GM18507 (cell line): ENCODE results near the gene PLCB4.

Experiments used
- DNase-seq: peaks from one replicate; pipeline ENCODE4 v3.0.0; 2011; ENCODE audit warnings: low read depth; ENCODE audit not compliant: insufficient read length; ENCODE audit errors: extremely low spot score
- FAIRE-seq: peaks from 2 replicates; lab custom pipeline; 2011; peaks lifted over from hg19 to GRCh38; lab: Jason Lieb, UNC

The PLCB4 gene

DNA sequence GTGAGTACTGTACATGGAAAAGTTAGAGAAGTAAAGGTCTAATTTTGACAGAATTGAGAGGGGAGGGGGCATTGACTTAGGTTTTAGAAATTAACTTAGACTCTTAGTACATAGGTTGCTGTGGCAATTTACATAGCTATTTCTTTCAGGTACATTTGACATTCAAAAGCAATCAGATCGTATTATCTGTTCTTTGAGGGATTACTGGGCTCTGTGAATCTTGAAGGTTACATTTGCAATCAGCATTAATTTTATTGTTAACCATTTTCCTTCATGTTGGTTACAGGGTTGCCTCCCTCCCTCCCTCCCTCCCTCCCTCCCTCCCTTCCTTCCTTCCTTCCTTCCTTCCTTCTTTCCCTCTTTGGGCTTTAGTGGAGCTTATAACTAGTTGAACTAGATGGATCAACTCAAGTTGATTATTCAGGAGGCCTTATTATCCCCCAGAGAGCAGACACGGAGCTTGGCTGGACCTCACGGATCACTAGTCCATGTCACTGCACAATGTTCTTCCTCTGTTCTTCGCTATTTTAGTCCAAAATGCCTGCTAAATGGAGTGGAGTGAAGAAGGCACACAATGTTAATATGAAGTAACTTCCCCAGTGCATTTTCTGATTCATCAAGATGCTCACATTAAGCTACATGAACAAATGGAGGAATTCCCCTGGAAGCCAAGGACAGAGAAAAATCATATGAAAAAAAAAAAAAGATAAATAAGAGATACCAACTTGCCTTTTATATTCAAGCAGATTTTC is 87.8 kb downstream of the PLCB4 start:
- FAIRE-seq (no peak), DNase-seq (no peak)

DNA sequence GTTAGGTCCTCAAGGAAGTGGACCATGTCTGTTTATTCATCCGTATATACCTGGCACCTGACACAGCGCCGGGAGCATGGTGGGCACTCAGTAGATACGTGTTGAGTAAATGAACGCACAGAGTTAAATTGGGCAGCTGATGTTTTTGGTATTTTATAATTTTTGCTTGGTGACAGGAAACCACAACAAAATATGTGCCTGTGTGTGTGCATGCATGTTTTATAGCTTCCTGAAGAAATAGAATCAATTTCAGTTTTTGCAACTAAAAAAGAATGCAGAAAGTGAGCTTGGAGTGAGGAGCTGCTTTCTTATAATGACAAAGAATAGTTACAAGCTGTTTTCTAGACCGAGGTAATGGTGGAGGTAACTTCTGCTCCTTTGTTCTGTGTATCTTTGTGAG is 91.4 kb downstream of the PLCB4 start:
- FAIRE-seq (no peak), DNase-seq (no peak)

DNA sequence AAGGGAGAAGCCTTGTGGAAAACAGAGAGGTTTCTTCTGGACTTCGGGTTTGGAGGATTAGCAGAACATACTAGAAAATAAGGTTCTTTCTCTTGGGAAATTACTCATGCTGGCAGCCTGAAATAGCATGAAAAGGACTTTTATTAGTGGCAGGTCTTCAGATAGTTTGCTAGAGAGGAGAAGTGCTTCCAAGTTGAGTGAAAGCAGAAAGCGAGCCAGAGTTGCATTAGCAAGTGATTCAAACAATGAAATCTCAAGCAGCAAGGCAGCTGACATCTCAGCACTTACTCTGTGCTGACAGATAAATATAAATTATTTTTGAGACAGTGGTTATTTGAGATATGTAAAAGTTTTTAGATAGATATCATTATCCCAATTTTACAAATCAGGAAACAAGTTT is 91.9 kb downstream of the PLCB4 start:
- DNase-seq = no peak
- no peak for FAIRE-seq

DNA sequence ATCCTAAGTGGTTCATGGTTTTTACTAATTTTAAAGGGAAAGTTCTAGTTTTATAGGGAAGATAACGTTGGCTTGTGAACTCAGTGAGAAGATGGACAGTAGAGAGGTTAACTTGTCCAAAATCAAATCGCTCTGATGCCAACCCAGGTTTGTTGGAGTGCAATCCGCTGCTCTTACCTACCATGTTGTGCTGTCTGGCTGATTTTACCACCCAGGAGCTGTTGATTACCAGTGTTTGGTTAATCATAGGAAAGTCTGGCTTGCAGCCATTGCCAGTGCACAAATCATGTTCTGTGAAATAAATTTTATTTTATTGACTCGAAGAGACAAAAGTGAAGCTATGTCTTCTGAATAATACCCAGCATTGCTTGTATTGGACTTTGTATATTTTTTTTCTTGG is 92.4 kb downstream of the PLCB4 start:
- FAIRE-seq (no peak), DNase-seq (no peak)

DNA sequence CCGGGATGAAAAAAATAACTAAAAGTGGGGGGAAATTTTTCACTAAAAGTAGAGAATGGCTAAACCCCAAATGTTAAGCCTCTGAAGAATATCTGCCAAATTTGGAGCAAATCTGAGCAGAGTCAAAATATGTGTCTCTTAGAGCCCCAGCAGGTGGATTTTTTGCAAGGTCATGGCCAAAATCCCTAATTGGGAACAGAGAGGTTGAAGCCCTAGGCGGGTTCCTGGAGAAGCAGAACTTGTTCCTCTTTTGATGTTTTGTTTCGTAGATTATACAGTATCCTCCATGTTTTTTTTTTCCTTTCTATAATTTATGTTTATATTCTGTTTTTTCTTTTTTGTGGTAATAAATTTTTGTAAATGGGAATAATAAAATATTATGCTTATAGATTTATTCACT is 94.4 kb downstream of the PLCB4 start:
- no peak for DNase-seq
- no peak for FAIRE-seq

DNA sequence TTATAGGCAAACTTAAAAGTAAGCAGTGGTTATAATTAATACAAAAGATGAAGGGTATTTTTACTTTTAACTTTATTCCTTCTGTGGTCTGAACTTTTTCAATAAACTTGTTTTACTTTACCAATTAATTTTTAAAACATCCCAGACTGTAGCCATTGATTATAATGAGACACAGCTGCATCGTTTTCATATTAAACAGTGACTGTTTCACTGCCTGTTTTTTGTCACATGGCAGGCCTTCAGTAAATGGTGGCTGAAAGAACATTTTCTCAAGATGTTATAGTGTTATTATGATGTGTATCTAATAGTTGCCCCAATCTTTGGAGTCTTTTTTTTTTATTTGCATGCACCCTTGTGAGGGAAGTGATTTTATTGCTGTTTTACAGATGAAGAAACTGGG is 95.1 kb downstream of the PLCB4 start:
- no peak for DNase-seq
- no peak for FAIRE-seq

DNA sequence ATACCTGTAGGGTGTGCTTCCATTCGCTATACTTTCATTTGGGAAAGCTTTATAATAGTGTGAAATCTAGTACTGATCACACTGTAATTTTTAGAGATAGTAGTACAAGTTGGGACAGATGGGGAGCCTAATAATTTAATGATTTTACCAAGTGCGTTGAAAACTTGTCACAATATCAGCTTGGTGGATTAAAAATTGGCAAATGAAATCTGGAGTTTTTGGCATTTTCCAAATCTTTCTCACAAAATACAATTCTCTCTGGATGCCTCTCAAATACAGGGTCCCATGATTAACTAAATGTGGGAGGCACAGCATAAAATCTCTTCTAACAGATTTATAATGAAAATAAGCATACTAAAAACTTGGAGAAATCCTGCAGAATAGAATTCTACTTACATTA is 96.4 kb downstream of the PLCB4 start:
- no peak for FAIRE-seq
- DNase-seq = no peak

DNA sequence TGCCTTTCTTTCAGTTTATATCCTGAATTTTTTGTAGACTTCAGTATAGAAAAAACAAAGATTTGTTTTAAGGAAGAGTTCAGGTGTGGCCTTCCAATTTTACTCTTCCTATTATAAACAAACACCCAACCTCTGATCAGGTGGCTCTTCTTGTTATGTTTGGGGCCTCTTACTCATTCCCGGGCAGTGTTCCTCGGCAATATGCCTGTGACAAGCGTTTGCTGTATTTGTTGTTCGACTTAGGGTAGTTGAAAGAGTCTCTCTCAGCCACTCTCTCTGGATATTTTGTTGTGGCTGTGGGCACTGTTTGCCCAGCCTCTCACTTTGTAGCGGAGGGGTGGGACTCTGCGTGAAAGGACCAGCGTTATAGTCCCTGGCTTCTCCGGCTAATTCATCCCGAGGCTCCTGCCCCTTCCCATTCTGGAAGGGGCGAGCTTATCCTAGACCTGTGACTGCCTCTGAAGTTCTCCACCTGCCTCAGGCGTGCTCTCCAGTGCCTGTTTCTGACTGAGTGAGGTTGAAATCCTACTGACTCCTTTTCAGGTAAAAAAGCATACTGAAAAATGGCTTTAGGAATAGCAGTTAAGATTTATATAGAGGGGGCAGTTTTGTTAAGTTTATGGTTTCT is 97.4 kb downstream of the PLCB4 start:
- FAIRE-seq (no peak), DNase-seq (no peak)

DNA sequence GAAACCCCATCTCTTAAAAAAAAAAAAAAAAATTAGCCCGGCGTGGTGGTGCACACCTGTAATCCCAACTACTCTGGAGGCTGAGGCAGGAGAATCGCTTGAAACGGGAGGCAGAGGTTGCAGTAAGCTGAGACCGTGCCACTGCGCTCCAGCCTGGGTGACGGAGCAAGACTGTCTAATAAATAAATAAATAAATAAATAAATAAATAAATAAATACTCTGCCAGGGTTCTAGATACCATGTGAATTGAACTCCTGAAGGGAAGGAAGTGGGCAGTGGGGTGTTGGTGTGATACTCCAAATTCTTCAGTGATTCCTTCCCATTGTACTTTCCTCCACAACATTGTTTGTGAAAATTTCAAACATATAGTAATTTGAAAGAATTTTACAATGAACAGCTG is 100.5 kb downstream of the PLCB4 start:
- DNase-seq = no peak
- FAIRE-seq = no peak

DNA sequence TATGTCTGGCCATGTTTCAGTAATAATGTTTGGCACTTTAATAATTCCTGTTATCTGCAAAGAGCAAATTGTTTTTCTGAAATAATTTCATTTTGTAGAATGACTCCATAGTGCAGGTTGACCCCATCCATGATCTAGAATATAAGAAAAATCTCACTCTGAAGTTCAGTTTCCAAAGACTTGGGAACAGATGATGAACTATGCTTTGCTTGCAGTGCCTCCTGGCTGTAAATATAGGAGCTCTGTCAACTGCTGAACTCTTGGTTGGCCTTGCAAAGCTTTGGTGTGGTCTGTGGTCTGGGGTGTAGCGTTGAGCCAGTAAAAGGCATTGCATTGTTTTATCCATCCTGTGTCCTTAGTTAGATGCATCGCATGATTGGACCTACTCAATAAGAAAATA is 104.0 kb downstream of the PLCB4 start:
- FAIRE-seq (no peak), DNase-seq (no peak)

DNA sequence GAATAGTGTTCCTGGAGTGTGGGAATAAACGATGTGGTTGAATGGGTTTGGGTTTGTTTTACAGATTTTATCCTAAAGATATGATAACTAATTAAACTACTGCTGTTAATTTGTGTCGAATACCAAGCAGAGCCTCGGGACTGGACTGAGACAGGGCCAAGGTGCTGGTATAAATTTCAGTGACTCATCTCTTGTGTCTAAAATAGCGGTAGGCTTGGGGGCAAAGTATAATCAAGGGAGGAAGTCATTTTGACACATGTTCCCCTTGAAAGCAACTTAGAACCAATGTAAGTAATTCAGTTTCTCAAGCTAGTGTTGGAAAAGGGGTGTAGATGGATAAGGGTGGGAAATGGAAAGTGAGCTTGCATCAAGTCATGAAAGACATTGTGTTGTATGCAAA is 108.4 kb downstream of the PLCB4 start:
- FAIRE-seq = no peak
- no peak for DNase-seq

DNA sequence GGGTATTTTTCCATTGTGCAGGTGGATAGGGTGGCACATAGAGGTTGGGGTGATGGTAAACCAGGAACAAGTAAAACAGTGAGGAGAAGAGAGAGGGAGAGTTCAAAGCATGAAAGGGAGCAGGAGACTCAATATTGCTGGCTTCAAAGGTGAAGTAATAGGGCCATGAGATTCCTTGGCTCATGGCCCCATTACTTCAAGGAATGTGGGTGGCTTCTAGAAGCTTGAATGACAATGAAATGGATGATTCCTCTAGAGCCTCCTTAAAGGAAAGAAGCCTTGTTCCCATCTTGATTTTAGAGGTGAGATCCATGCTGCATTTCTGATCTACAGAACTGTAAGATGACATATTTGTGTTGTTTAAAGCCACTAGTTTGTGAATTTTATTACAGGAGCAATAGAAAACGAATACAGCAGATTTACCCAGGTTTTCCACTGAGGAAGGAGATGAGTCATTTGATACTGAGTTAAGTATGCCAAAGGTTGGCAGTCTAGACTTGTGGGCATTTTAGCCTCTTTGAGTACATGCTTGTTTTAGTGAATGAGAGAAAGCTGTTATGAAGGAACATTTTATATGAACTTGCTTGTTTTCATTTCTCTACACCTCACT is 110.4 kb downstream of the PLCB4 start:
- DNase-seq = no peak
- FAIRE-seq = no peak

DNA sequence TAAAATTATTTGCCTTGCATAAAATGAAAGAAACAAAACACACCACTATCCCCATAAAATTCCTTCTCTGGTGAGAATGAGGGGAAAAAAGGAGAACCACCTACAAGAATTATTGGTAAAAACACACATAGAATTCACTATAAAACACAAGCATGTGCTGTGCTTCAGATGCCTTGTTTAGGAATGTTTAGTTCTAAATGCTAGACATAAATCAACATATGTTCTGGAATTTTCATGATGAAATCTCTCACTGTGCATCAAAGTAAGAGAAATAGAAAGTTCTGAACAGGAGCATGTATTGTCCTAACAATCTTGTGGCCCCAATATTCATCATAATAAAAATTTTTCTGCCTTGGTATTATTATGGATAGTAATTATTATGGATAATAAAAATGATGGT is 111.0 kb downstream of the PLCB4 start:
- DNase-seq = no peak
- FAIRE-seq = no peak

DNA sequence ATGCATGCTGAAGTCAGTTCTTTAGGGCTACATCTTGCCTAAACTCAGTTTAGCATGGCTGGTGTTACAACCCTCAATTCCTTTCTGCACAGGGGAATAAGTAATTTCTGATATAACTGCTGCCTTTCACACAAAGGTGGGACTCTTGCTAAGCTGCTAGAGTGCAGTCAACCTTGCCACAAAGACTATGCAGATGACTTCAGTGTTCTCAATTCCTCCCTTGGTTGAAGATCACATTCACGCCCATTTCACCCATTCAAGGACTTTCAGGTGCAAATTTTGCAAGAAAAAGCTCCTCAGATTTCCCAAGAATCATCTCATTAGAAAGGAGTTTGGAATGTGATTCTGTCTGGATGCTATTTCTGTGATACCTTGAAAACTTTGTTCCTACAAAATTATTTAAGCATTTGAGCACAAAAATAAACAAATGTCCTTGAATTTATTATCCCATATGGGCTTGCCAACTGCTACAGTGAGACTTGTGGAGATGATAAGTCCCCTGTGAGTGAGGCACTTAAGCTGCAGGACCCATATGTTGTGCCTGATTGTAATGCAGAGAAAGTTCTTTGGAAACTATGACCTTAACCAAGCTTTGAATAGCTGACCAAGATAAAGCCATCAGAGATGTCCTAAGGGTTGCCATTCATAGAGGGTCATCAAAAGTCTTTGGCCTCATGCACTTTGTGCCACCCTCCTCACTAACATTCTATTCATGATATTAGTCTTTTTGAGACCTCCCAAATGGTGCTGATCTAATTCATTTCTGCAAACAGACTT is 111.8 kb downstream of the PLCB4 start:
- no peak for FAIRE-seq
- no peak for DNase-seq

DNA sequence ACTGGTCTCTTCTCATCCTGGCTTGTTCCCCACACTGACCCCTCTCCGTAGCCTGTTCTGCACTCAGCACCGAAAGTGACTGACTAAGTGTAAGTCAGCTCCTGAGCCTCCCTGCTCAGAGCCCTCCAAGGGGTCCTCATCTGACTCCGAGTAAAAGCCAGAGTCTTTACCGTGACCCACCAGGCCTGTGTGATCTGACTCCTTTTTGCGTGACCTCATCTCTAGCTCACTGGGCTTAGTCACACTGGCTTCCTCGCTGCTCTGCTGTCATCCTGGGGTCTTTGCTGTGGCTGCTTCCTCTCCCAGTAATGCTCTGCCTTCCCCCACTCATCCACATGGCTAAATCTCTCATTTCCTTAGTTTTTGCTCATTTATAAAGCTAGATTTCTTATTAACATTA is 116.6 kb downstream of the PLCB4 start:
- no peak for DNase-seq
- no peak for FAIRE-seq

DNA sequence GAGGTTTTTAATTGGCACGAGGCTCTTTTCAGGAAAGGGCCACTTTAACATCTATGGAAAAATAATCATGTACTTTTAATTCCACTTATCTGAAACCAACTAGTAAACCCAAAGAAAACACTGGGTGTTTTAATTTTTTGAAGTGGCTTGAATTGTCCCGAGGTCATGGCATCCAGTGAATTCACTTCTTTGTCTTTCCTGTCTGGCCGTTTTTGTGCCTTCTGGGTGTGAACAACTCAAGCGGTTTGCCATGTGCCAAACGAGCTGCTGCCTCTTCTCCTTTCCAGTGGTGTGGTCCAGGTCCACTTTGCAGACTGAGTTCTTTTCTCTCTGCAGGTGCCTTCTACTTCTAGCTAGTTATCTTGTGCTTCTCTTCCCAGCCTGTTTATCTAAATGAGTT is 117.5 kb downstream of the PLCB4 start:
- FAIRE-seq (no peak), DNase-seq (no peak)

DNA sequence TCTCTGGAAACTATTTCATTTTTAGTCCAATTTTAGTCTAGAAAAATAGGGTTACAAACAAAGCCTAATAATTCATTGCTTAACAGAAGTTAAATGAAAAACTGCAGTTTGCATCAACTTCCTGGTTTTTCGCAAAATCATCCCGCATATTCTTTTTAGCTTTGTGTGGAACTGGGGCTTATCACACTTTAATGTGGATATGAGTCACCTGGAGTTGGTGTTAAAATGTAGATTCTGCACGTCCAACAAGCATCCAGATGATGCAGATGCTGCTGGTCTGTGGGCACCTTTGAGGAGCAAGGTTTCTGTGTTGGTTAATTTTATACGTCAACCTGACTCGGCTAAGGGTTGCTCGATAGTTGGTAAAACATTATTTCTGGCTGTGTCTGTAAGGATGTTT is 126.1 kb downstream of the PLCB4 start:
- no peak for FAIRE-seq

DNA sequence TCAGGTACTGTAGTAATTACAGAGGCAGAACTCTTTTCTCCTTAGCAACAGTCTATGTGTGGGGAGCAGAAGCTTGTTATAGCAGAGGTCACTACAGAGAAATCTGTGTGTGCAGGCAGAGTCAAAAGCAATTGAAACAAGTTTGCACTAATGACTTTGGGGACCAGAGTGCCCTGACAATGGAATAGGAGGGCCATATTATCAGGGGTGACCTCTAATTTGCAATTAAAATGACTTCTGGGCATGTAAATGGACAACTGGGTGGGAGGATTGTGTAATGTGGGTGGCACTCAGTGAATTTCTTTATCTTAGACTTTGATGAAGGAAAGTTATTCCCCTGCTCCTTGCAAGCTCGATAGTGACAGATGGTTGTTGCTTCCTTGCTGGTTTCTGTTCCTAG is 127.2 kb downstream of the PLCB4 start:
- no peak for DNase-seq
- no peak for FAIRE-seq

More for the DNA sequence above, 126.1 kb downstream of the PLCB4 start:
- no peak for DNase-seq

DNA sequence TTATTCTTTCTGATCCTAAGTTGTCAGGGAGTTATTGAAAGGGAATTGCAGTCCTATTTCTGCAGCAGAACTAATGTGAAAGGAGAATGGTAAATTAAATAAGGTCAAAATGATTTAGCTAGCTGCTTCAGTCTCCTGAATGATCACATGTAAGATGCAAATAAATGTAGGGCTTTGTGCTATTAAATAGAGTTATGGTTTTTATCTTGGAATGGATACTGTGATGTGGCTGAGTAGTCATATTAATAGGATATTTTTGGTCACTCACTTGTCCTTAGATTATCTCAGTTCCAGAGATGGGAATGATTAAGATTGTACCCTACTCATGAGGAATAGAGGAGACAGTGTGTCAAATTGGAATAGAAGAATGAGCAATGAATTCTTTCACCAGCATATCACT is 129.6 kb downstream of the PLCB4 start:
- DNase-seq (no peak), FAIRE-seq (no peak)

DNA sequence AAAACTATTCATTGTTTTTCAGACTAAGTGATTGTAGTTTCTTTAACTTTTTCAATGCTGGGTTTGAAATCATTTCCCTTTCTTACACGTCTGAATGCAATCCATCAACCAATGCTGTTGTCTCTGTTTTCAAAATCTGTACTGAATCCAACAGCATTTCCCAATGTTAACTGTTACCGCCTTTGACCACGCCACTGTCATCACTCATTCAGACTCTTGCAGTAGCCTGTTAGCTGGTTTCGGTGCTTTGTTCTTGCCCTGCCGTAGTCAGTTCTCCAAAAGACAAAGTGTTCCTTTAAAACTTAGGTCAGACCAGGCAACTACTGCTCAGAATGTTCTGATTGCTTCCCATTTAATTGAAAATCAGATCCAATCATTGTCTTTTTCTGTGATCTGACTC is 131.3 kb downstream of the PLCB4 start:
- no peak for DNase-seq
- FAIRE-seq = no peak
